Stimulated activated CD4-positive, alpha-beta T cell treated with anti-CD3 and anti-CD28 coated beads, Interleukin-15, amount 100 ng/mL, for 1 hour (primary cell): ENCODE data around the gene PKD1L1.
"Not testable (repeated sequence)": the region's sequence is repeated elsewhere in the genome, so short reads cannot be mapped to it uniquely, and the experiment has no call there.

Experiments
- DNase-seq, 2 donors: peaks; one replicate each; pipeline ENCODE4 v3.0.0-alpha.2; 2020; ENCODE audit warnings: low read depth in 1 of 2, low spot score in 1 of 2

The PKD1L1 gene

DNA sequence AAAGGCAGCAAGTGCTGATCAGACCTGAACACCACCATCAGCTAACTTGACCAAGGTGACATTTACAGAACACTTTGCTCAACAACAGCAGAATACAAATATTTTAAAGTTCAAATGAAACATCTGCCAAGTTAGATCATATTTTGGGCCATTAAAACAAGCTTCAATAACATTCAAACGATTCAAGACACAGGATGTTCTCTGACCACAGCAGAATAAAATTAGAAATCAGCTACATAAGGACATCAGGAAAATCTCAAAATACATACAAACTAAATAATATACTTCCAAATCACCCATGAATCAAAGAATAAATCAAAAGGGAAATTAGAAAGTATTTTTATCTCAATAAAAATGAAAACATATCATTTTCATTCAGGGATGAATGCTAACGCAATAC, 173.0 kb downstream of the PKD1L1 start:
- DNase-seq = no peak

DNA sequence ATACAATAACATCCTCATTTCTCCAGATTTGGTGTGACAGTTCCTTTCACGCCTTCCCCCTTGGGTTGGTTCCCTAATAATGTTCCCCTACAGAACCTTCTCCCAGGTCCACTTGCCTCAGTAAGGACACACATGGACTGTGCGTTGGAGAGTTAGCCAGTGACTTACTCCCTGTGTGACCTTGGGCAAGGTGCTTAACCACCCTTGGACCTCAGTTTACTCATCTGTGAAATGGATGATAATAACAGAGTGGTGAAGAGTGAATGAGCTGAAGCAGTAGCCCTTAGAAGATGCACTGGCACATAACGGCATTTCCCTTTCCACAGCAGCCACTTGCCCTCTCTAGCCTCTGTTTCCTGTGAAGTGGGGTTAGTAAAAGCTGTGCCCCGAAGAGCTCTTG, 175.8 kb downstream of the PKD1L1 start:
- DNase-seq = no peak

DNA sequence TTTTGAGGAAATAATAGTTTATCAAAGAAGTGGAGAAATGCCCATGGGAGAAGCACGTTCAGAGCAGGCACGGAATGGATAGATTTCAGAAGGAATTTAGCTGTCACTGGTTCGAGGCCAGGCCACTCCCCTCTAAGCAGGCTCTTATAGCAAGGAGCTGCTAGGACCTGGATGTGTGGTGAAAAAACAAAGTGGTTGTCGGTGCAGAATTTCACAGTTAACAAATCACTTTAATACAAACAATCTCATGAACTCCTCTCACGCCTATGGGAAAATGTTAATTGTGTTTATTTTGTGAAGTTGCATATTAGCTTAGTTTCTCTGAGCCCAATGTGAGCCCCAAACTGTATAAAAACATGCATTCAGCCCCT, 176.3 kb downstream of the PKD1L1 start:
- DNase-seq = no peak

DNA sequence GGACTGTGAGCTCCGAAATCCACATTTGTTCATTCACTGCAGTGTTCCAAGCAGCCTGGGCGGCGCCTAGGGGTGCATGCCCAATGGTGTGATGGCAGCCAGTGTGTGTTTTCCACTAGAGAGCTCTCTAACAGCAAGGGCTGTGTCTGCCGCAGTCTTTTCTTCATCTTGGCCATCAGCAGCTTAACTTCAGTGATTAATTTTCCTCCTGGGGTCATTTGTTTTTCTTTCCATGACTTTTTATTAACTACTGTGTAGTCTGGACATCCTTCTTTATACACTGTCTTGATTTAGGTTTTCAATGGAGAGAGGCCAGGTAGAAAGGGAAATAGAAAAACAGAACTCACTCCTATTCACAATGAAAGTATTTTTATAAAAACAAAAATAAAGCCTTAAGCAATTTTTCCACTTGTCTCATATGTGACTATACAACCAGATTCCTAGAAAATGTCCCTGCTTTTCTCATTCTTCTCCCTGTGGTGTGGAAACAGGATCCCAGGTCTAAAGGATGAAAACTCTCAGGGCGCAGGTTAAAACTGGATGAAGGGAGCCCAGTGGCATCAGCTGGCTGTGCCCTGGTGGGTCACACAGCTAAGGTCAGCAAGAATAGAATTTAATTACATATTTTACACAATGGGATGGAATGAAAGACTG, 176.8 kb downstream of the PKD1L1 start:
- DNase-seq = no peak

DNA sequence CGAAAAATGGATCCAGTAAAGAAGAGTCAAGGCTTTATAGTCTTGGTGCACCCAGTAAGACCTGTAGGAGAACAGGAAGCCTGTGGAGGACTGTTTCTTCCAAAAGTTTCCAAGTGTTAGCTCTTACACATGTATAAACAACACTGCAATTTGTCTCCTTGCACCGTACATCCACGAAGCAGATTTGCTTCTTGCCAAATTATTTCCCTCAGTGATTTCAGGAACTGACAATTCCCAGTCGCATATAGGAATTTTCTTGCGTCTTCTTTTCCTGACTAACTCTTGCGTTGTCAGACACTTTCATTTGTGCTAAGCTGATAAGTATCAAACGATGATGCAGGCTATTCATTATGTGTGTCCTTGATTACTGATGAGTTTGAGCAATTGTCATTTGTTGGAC, 182.1 kb downstream of the PKD1L1 start:
- DNase-seq = no peak

DNA sequence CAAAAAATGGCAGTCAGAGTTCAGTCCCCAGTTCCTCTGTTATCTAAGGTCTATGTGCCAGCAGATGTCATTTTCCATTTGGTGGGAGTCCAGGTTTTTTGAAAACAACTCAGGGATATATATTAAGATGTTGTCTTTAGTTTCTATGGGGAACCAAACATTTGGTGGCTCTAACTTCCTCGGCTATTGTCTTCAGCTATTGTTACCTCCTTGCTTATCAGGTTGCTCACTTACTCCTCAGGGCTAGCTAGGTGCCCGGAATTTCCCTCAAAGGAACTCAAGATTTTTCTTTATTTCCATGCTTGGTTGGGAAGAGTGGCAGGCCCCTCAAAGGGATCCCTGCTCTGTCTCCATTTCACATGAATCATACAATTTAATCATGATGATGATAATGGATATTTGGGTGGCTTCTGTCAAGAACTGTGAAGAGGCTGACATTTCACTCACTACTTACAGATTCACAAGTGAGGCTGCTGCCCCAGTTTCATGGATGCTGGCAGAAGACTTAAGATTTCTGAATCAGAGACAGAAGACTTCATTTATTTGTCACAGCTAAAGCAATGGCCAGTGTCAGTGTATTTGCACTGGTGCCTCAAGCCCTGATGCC, 182.8 kb downstream of the PKD1L1 start:
- DNase-seq = no peak

DNA sequence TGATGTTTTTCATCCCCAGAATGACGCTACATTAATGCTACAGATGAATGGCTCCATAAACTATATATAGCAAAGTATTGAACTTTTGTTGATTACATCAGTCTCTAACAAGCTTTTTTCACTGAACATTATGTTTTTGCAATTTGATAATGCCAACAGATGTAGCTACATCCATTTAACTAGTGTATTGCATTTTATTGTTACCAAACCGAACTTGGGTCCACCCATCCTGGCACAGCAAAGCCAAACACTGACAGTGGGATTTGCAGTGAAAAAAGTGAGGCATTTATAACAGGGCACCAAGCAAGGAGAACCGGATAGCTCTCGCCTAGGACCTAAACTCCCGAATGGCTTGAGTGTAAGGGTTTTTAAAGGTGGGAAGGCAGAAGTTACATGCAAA, 183.5 kb downstream of the PKD1L1 start:
- DNase-seq = no peak

DNA sequence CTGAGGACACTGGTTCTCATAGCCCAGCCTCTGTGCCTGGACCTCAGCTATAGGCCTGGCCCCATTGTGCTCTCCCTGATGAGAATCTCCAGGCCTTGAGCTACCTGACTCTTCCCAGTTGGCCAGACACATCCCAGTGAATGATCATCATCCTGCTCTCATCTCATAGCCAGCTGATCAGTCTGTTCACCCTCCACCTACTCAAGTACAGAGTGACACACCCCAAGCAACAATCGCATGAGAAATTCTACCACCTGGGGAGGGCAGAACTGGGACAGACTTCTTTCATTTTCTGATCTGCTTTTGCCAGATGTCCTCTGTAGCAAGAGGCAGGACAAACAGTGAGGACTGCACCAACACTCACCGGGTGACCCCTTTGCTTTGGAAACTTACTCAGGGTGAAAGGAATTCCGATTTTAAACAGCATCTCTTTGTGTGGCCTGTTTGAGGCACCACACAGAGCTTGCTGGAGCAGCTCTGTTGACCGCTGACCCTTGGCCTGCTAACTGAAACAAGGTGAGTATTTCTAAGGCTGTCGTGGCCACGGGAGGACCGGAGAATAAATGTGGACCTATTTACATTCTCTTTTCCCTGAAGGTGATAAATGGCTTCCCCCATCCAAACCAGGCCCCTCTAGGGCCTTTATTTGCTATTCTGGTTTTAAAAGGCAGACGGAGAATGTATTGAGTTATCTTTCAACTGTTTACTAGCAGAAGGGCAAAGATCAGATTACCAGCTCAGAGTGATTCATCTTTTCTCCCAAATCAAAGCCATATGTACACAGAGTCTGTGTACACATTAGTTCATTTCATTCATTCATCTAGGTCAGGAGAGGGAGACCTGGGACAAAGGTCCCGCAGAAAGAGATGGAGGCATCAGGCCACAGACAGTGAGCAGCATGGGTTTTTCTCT, 184.9 kb downstream of the PKD1L1 start:
- DNase-seq = no peak

DNA sequence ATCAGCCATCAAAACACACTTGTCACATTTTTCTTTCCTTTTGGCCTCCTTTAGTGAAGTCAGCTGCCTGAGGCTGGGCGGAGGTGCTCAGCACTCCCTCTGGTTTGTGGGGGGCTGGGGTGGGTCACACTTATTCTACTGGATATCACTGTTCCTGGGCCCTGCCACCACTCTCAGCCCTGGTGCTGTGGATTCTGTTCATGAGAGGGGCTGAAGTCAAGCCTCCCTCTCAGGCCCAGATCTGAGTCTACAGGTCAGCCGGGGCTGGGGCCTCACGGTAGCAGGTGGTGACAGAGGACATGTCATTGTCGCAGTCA, 185.6 kb downstream of the PKD1L1 start:
- DNase-seq = no peak

DNA sequence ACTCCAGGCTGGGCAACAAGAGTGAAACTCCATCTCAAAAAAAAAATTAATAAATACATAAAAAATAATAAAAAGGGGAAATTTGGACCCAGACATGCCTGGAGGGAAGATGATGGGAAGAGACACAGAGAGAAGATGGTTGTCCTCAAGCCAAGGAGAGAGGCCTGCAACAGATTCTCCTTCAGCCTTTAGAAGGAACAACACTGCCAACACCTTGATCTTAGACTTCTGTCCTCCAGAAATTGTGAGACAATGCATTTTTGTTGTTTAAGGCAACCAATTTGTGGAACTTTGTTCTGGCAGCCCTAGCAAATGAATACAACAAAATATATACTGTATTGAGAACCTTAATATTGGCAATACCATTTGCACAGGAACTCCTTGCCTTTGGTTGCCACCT, 186.1 kb downstream of the PKD1L1 start:
- DNase-seq = no peak

DNA sequence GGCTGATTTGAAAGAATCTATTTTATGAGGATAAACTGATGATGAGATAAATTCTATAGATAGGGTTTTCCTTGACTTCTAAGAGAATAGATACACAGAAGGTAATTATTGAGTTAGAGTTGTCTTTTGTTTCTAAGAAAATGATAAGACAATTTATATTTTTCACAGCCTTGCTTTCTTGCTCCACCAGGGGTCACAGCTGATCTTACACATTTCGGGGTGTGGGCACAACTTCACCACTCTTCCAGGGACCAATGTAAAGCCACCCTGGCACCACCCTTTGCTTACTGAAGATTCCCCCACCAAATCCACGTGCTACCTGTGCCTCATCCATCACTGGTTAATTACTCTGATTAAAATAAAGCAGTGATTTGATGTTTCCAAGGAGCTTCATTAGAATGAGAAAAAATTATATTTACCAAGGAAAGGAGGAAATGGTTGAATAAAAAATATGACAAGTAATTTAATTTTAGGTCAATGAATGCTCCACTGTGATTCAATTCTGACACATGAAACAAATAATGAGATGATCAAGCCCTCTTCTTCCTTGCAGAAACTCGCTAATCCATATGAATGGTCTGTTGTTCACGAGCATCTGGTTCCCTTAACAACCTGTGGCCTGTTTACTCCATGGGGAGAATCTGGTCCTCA, 189.1 kb downstream of the PKD1L1 start:
- no peak for DNase-seq

DNA sequence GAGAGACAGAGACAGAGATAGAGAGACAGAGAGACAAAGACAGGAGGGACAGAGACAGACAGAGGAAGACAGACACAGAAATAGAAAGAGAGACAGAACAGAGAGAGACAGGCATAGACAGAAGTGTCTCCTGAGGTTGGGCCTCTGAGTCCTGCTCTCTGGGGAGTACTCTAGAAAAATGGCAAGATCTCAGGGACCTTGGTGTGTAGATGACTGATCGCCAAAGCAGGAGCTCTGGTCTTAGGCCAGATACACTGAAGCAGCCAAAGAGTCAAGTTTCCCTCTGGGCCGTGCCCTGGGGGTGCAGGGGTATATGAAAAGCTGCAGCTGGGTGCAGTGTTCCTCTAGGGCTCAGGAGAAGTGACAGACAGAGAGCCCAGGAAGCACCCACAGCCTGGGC, 189.7 kb downstream of the PKD1L1 start:
- DNase-seq = no peak

DNA sequence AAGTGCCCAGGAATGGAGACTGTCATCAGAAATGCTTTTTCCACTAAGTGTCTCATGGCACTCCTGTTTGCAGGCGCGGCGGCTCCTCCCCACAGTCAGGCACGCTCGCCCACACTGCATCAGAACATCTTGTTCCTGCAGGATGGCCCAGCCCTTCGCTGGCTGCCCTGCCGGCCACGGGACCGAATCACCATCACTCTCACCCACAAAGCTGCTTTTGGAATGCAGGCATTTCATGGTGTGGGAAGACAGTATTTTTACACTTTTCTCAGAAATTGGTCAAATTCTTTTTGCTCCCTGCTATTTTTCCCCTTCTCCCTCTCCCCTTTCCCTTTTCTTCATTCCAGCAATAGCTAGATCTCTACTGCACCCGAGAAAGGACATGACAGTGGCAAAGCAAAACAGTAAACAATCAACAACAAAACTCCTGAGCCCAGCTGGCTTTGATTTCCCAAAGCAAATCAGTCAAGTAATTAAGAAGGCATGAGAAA, 190.3 kb downstream of the PKD1L1 start:
- DNase-seq = no peak

DNA sequence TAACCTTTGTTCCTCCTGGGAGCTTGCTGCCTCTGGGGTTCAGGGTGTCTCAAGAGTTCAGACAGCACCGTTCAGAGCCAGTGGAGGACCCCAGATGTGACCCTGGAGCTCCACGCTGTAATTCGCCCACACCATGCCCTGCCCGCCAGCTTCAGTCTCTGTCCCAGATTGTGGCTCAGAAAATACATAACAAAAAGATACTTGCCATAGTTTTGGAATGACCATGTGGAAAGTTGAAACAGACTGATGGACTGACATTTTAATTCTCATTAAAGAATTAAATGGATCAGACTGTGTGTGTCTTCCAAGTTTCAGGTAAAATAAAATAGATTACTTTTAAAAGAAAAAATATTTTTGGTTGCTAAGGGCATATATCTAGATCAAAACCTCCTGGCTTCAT, 191.6 kb downstream of the PKD1L1 start:
- DNase-seq = no peak

DNA sequence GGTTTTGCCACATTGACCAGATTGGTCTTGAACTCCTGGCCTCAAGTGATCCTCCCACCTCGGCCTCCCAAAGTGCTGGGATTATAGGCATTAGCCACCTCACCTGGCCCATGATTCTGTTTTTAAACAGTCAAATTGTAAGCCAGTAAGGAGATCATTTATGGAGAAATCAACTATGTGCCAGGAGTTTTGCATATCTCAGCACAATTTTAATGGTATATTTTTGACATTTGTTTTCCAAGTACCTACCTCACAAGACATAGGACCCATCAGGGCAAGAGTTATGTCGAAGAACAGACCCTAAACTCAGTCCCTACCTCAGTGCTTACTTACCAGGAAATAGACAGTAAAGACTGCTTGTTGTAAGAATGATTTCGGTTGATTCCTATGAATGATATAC, 193.0 kb downstream of the PKD1L1 start:
- no peak for DNase-seq

DNA sequence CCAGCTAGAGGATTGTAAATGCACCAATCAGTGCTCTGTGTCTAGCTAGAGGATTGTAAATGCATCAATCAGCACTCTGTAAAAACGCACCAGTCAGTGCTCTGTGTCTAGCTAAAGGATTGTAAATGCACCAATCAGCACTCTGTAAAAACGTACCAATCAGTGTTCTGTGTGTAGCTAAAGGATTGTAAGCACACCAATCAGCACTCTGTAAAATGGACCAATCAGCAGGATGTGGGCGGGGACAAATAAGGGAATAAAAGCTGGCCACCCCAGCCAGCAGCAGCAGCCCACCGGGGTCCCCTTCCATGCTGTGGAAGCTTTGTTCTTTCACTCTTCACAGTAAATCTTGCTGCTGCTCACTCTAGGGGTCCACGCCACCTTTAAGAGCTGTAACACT, 196.5 kb downstream of the PKD1L1 start:
- not testable (repeated sequence) for DNase-seq

DNA sequence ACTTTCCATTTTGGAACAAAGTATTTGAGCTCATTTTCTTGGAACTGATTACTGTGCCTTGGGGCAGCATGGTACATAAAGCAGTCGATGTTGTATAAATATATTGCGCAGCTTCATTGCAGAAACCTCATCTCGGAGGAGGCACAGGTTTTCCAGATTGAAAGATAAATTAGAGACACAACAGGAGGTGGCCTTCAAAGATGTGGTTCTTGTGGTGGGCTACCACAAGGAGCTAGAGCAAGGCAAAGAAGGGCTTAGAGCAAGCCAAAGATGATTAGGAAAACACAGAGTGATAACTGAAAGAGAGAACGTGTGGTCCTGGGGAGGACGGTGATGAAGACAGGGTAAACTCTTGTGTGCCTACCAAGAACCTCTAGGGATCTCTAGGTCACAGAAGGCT, 197.2 kb downstream of the PKD1L1 start:
- no peak for DNase-seq

DNA sequence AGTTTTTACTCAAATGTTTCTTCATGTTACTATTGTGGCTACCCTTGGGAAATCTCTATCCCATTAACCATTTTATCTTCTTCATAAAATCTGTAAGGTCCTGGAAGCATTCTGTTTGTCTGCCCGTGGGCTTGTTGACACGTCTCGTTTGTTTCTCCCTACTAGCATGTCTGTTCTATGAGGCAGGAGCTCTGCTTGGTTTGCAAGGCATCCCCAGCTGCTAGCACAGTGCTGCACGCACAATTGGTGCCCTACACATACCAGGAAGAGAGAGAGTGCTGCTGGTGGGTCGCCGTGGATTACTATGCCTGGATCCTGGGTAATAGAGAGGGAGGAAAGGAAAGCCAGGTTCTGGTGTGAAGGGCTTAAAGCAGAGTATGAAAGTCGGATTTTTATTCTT, 200.2 kb downstream of the PKD1L1 start:
- DNase-seq = no peak

DNA sequence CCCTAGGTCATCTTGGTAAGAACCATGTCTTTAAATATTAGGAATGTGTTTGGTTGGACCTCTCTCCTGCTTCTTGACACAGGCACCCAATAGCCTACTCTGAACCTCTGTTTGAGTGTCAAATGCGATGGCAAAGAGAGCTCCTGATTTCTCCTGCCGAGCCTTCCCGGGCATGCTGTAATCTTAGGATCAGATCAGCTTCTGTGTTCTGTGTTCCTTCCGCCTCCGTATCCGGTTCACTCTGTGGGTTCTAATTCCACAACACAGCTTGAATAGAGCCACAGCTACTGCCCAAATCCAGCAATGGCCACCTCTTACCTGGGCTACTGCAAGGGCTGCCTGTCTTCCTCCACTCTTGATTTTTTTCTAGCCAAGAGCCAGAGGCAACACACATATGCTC, 201.1 kb downstream of the PKD1L1 start:
- no peak for DNase-seq

DNA sequence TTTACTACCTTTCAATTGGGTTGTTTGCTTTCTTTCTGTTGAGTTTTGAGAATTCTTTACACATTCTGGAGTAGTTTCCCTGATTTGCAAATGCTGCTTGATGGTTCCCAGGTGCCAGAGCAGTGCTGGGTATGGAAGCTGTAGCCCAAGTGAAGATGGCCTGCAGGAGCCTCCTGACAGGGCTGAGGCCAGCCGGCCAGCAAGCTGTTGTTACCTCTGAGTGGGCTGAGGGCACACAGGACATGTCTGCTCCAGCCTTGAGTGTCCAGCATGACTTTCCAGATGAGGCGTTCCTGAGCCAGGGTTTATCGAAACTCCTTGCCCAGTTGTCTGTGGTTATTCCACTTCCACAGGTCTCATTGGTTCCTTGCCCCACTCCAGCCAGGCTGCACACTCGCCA, 201.8 kb downstream of the PKD1L1 start:
- DNase-seq = no peak

DNA sequence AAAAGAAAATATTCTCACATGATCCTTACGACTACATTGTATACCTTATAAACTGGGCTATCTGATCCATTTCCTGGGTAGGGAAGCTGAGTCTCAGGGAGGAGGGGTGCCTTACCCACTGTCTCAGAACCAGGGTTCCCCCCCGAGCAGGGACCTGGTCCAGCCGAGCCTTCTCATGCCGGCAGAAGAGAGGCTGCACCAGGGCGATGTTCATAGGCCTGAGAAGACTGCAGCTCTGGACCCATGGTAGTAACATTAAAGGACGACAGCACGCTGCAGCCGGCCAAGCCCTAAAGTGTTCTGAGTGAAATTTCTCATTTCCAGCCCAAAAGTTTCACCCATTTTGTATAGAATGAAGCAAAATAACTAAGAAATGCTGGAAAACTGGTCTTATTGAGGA, 203.4 kb downstream of the PKD1L1 start:
- DNase-seq = no peak
